HepG2 (cell line): ENCODE results near the gene THADA. TPM values are rescaled to one million over a fixed set of nuclear protein-coding genes. Genes with fewer than 3 reads are reported as not detected.

ENCODE experiments used
- ATAC-seq: fragments of 200-7000 bp; cut with Tn5 transposase; 3 replicates; pipeline ENCODE4 v1.9.1; 2020; ENCODE audit warnings: mild to moderate bottlenecking, moderate library complexity
- BruUV-seq: library from RNA; stranded (reverse); fragments of 400-500 nt; replicated peaks from 2 replicates; lab custom pipeline; 2021; lab: Mats Ljungman, UMichigan
- CTCF ChIA-PET: fragments of 300-600 bp; formaldehyde crosslinking; extraction: SDS; loops from one replicate; lab custom pipeline; 2021; ENCODE audit warnings: low total read pairs, inconsistent platforms, low intra/inter-chr PET ratio; lab: Yijun Ruan, JAX
- POLR2A ChIA-PET: fragments of 350-600 bp; sonication (Branson Sonifier 250); formaldehyde crosslinking; loops from one replicate; lab custom pipeline; 2020; ENCODE audit warnings: antibody characterized with exemption, inconsistent platforms; lab: Yijun Ruan, JAX
- DNase-seq: peaks from one replicate; pipeline ENCODE4 v3.0.0-alpha.2; 2015; ENCODE audit warnings: low spot score
- FAIRE-seq: peaks from 3 replicates; lab custom pipeline; 2011; peaks lifted over from hg19 to GRCh38; lab: Jason Lieb, UNC
- H2AFZ ChIP-seq: one replicate; pipeline ENCODE4 v1.6.1; 2011; ENCODE audit warnings: low read length, inconsistent platforms
- H3K27ac ChIP-seq: fragments of 300-600 bp; 3 replicates; pipeline ENCODE4 v1.8.0; 2011; ENCODE audit warnings: mixed run types, mild to moderate bottlenecking, mixed read lengths, low read length, inconsistent platforms; ENCODE audit not compliant: insufficient read depth; ENCODE audit errors: extremely low read length
- H3K27me3 ChIP-seq, 2 experiments: fragments of 200-600 bp in 1 of 2; 2 replicates in 1 of 2; 3 replicates in 1 of 2; pipeline versions ENCODE4 v1.6.0 to v1.8.0; 2011; ENCODE audit warnings: low read length in 2 of 2, mild to moderate bottlenecking in 2 of 2, moderate library complexity in 2 of 2, inconsistent platforms in 1 of 2; ENCODE audit not compliant: insufficient read depth in 2 of 2, control insufficient read depth in 1 of 2
- H3K36me3 ChIP-seq, 2 experiments: fragments of 200-600 bp in 1 of 2; replicated peaks in 1 of 2; 2 replicates in 1 of 2; 3 replicates in 1 of 2; pipeline versions ENCODE4 v1.5.1 to v1.8.0; 2011; ENCODE audit warnings: low read length in 2 of 2, inconsistent platforms in 1 of 2; ENCODE audit not compliant: insufficient read depth in 2 of 2, control insufficient read depth in 1 of 2
- H3K4me1 ChIP-seq: 2 replicates; pipeline ENCODE4 v1.5.1; 2012; ENCODE audit warnings: low read length, inconsistent platforms; ENCODE audit not compliant: insufficient read depth
- H3K4me2 ChIP-seq: 2 replicates; pipeline ENCODE4 v1.6.0; 2011; ENCODE audit warnings: low read depth, low read length, inconsistent platforms
- H3K4me3 ChIP-seq, 3 experiments: fragments of 200-600 bp in 1 of 3; sonication (generic), shearing (Covaris generic) in 1 of 3; replicated peaks in 1 of 3; 2 replicates each; pipeline ENCODE4 v1.5.1; 2011 to 2016; ENCODE audit warnings: low read length in 3 of 3, inconsistent platforms in 2 of 3, low read depth in 2 of 3, mild to moderate bottlenecking in 2 of 3, control low read depth in 1 of 3, mixed read lengths in 1 of 3; ENCODE audit not compliant: insufficient read depth in 1 of 3
- H3K79me2 ChIP-seq: one replicate; pipeline ENCODE4 v1.6.1; 2011; ENCODE audit warnings: low read length, inconsistent platforms; ENCODE audit not compliant: insufficient read depth
- H3K9ac ChIP-seq: 2 replicates; pipeline ENCODE4 v1.6.0; 2011; ENCODE audit warnings: mild to moderate bottlenecking, low read depth, low read length, inconsistent platforms; ENCODE audit not compliant: insufficient read depth
- H3K9me3 ChIP-seq: 2 replicates; pipeline ENCODE4 v1.5.1; 2012; ENCODE audit warnings: mild to moderate bottlenecking, low read length
- H4K20me1 ChIP-seq: 2 replicates; pipeline ENCODE4 v1.6.0; 2011; ENCODE audit warnings: inconsistent platforms, mild to moderate bottlenecking, low read length, moderate library complexity; ENCODE audit not compliant: insufficient read depth
- AKAP8 ChIP-seq: sonication (generic); formaldehyde crosslinking; IDR thresholded peaks from 2 replicates; pipeline ENCODE4 v1.5.1; 2020; ENCODE audit warnings: mild to moderate bottlenecking, missing genetic modification reagents
- JUND ChIP-seq: sonication (generic); formaldehyde crosslinking; IDR thresholded peaks from 2 replicates; pipeline ENCODE4 v1.8.0; 2022; ENCODE audit warnings: mild to moderate bottlenecking, missing genetic modification reagents
- KDM3A ChIP-seq: IDR thresholded peaks from 2 replicates; pipeline ENCODE4 v1.6.1; 2018; ENCODE audit warnings: low read depth, missing compliant biosample characterization
- KLF16 ChIP-seq, 2 experiments: sonication (generic) in 1 of 2; formaldehyde crosslinking in 1 of 2; IDR thresholded peaks; 2 replicates each; pipeline versions ENCODE4 v1.6.1 to v1.8.0; 2016 to 2023; ENCODE audit warnings: missing genetic modification reagents in 2 of 2, missing compliant biosample characterization in 1 of 2
- MTA1 ChIP-seq: sonication (generic); formaldehyde crosslinking; IDR thresholded peaks from 2 replicates; pipeline ENCODE4 v1.4.0; 2020; ENCODE audit warnings: missing genetic modification reagents, mild to moderate bottlenecking, borderline replicate concordance
- PBX3 ChIP-seq: sonication (generic); formaldehyde crosslinking; IDR thresholded peaks from 2 replicates; pipeline ENCODE4 v1.8.1; 2023; ENCODE audit warnings: missing genetic modification reagents, inconsistent platforms, borderline replicate concordance
- RNF2 ChIP-seq: fragments of 450-650 bp; conservative IDR thresholded peaks from 2 replicates; pipeline ENCODE4 v1.6.1; 2016; ENCODE audit warnings: low read depth
- SALL1 ChIP-seq: sonication (generic); formaldehyde crosslinking; IDR thresholded peaks from 2 replicates; pipeline ENCODE4 v1.8.0; 2022; ENCODE audit warnings: mild to moderate bottlenecking, missing genetic modification reagents
- SRF ChIP-seq: IDR thresholded peaks from 2 replicates; pipeline ENCODE4 v1.6.1; 2011; ENCODE audit warnings: mild to moderate bottlenecking, low read depth, low read length, moderate library complexity
- SSRP1 ChIP-seq: IDR thresholded peaks from 2 replicates; pipeline ENCODE4 v1.6.1; 2016; ENCODE audit warnings: control low read depth
- STAG1 ChIP-seq: sonication (generic); formaldehyde crosslinking; IDR thresholded peaks from 2 replicates; pipeline ENCODE4 v1.4.0; 2020; ENCODE audit warnings: missing genetic modification reagents
- XRCC5 ChIP-seq: fragments of 200-400 bp; formaldehyde crosslinking; optimal IDR thresholded peaks from 2 replicates; pipeline ENCODE3; 2017; ENCODE audit warnings: mild to moderate bottlenecking, low read length
- ZBTB3 ChIP-seq: sonication (generic); formaldehyde crosslinking; IDR thresholded peaks from 2 replicates; pipeline ENCODE4 v1.4.0; 2020; ENCODE audit warnings: low read depth, mild to moderate bottlenecking, moderate library complexity, missing genetic modification reagents, borderline replicate concordance
- ZBTB38 ChIP-seq: sonication (generic); formaldehyde crosslinking; IDR thresholded peaks from 2 replicates; pipeline ENCODE4 v1.5.1; 2020; ENCODE audit warnings: mild to moderate bottlenecking, missing genetic modification reagents
- ZBTB7A ChIP-seq: sonication (generic); formaldehyde crosslinking; IDR thresholded peaks from 2 replicates; pipeline ENCODE4 v1.8.0; 2022; ENCODE audit warnings: mild to moderate bottlenecking, missing genetic modification reagents
- ZNF12 ChIP-seq: sonication (generic); formaldehyde crosslinking; IDR thresholded peaks from 2 replicates; pipeline ENCODE4 v1.5.0; 2020; ENCODE audit warnings: missing genetic modification reagents
- ZNF24 ChIP-seq: fragments of 450-650 bp; IDR thresholded peaks from 2 replicates; pipeline ENCODE4 v1.6.1; 2017; ENCODE audit warnings: antibody characterized with exemption, mild to moderate bottlenecking
- ZNF280B ChIP-seq: sonication (generic); formaldehyde crosslinking; IDR thresholded peaks from 2 replicates; pipeline ENCODE4 v1.5.0; 2020; ENCODE audit warnings: missing genetic modification reagents, mild to moderate bottlenecking, borderline replicate concordance
- ZNF503 ChIP-seq: sonication (generic); formaldehyde crosslinking; IDR thresholded peaks from 2 replicates; pipeline ENCODE4 v1.4.0; 2020; ENCODE audit warnings: missing genetic modification reagents
- ZNF709 ChIP-seq: sonication (generic); formaldehyde crosslinking; IDR thresholded peaks from 2 replicates; pipeline ENCODE4 v1.5.0; 2020; ENCODE audit warnings: mild to moderate bottlenecking, missing genetic modification reagents
- ZUFSP ChIP-seq: sonication (generic); formaldehyde crosslinking; IDR thresholded peaks from 2 replicates; pipeline ENCODE4 v1.9.0; 2021; ENCODE audit warnings: missing genetic modification reagents, mild to moderate bottlenecking, borderline replicate concordance
- WGBS: methylation state at CpG from one replicate; pipeline ENCODE4 v1.1.6; 2017; ENCODE audit warnings: low lambda C conversion rate; 5-methylcytosine and 5-hydroxymethylcytosine counted together
- in situ Hi-C: cut with HindIII; loops from 2 replicates; pipeline ENCODE4 v1.10.0; 2017; ENCODE audit warnings: low pct_unique_long_range_greater_than_20kb; ENCODE audit not compliant: extremely low pct_ligation_motif_present
- intact Hi-C: fragments of 100-400 bp; cut with micrococcal nuclease; formaldehyde crosslinking; loops from one replicate; pipeline ENCODE4 v1.10.0; 2022; ENCODE audit not compliant: unreplicated experiment
- polyA plus RNA-seq, 8 experiments: library from polyadenylated mRNA; depleted of rRNA in 3 of 8; stranded (reverse) in 7 of 8; unstranded in 1 of 8; fragments of >200 nt; fragmentation: Illumina TruSeq in 4 of 8; extraction: Trizol in 4 of 8; gene quantifications; 2 replicates each; pipeline versions ENCODE4 v1.2.1 to v1.2.3, GENCODE V29; 2011 to 2016; ENCODE audit warnings: low read depth in 4 of 8, missing spikeins in 1 of 8, mixed read lengths in 1 of 8; ENCODE audit not compliant: insufficient read depth in 1 of 8
- total RNA-seq, 5 experiments: library from RNA; depleted of rRNA; stranded (reverse); fragments of >200 nt; fragmentation: Illumina TruSeq; extraction: Trizol; gene quantifications; 2 replicates each; pipeline ENCODE4 v1.2.3, GENCODE V29; 2016; ENCODE audit warnings: low read depth in 1 of 5

THADA gene
- total and polyA plus RNA-seq, 2 of the 13 experiments (the other 11 are each of a cell fraction or from before 2014, with no cell fraction given), result 12.7 to 21.7 TPM

- TF ChIP-seq ZNF24 (no peak), ZBTB38 (CRISPR knock-in tag) (no peak), ZBTB3 (no peak), MTA1 (CRISPR knock-in tag) (no peak), XRCC5 (no peak), ZUFSP (CRISPR knock-in tag) (no peak), KLF16 (CRISPR knock-in tag; IDR thresholded peaks at IDR 0.05) (no peak), RNF2 (no peak)
Measured at GRCh38 chr2:43465234-43465633, 130.6 kb downstream of the THADA start (continued).

- POLR2A ChIA-PET, result no interaction called here
- Histone ChIP-seq H3K4me2 (no peak overlapping the region), H4K20me1 (no peaks in the 10 kb centered on the region), H3K4me1 (peaks cover 78% of the 10 kb centered on the region), H2AFZ (no peak overlapping the region), H3K27ac (no peak overlapping the region), H3K79me2 (no peaks in the 10 kb centered on the region), H3K27me3 (no peaks in the 10 kb centered on the region), H3K9ac (no peak overlapping the region), H3K36me3 (no peaks in the 10 kb centered on the region), H3K9me3 (no peaks in the 10 kb centered on the region), H3K4me3 (no peak overlapping the region)
- DNase-seq, result no peak
- no TSS peak for BruUV-seq
- CTCF ChIA-PET, result no interaction called here
- no peak for ATAC-seq
- no peak for FAIRE-seq
- WGBS, result 93% methylated on average over 7 of the region's 7 CpGs
- in situ Hi-C loops, result no loop called here
- intact Hi-C loops, result no loop called here
- TF ChIP-seq SALL1 (no peak), ZNF280B (CRISPR knock-in tag) (no peak), ZNF709 (CRISPR knock-in tag) (no peak), STAG1 (CRISPR knock-in tag) (no peak), JUND (CRISPR knock-in tag) (no peak), SSRP1 (CRISPR knock-in tag) (no peak), PBX3 (CRISPR knock-in tag) (no peak), ZNF503 (no peak), ZBTB7A (no peak), SRF (no peak), KDM3A (CRISPR knock-in tag) (no peak), AKAP8 (no peak), ZNF12 (CRISPR knock-in tag) (no peak)
Measured at GRCh38 chr2:43464590-43464989, 131.2 kb downstream of the THADA start.
